HEK293 (cell line): Measurements from ENCODE around the gene TCF20.

ENCODE experiments used
- BCL11A ChIP-seq: fragments of 450-650 bp; formaldehyde crosslinking; IDR thresholded peaks from 2 replicates; pipeline ENCODE4 v1.5.1; 2016; ENCODE audit warnings: low read depth, missing biosample characterization, missing genetic modification characterization
- KLF16 ChIP-seq: fragments of 450-650 bp; formaldehyde crosslinking; IDR thresholded peaks from 2 replicates; pipeline ENCODE4 v1.5.1; 2017; ENCODE audit warnings: missing biosample characterization, missing genetic modification characterization
- SP2 ChIP-seq: fragments of 450-650 bp; formaldehyde crosslinking; IDR thresholded peaks from 2 replicates; pipeline ENCODE4 v1.5.1; 2016; ENCODE audit warnings: missing biosample characterization, missing genetic modification characterization
- YY1 ChIP-seq: fragments of 450-650 bp; formaldehyde crosslinking; IDR thresholded peaks from 2 replicates; pipeline ENCODE4 v1.5.1; 2018; ENCODE audit warnings: missing biosample characterization, missing genetic modification characterization
- ZBTB17 ChIP-seq: fragments of 450-650 bp; formaldehyde crosslinking; IDR thresholded peaks from 2 replicates; pipeline ENCODE4 v1.5.1; 2016; ENCODE audit warnings: missing biosample characterization, missing genetic modification characterization
- ZBTB48 ChIP-seq: fragments of 450-650 bp; formaldehyde crosslinking; IDR thresholded peaks from 2 replicates; pipeline ENCODE4 v1.5.1; 2016; ENCODE audit warnings: missing biosample characterization, missing genetic modification characterization
- ZBTB8A ChIP-seq: fragments of 450-650 bp; formaldehyde crosslinking; IDR thresholded peaks from 2 replicates; pipeline ENCODE4 v1.5.1; 2016; ENCODE audit warnings: missing biosample characterization, missing genetic modification characterization
- ZEB2 ChIP-seq: fragments of 450-650 bp; formaldehyde crosslinking; IDR thresholded peaks from 2 replicates; pipeline ENCODE4 v1.5.1; 2016; ENCODE audit warnings: missing biosample characterization, missing genetic modification characterization
- ZFHX2 ChIP-seq: fragments of 450-650 bp; formaldehyde crosslinking; conservative IDR thresholded peaks from 2 replicates; pipeline ENCODE4 v1.5.1; 2016; ENCODE audit warnings: missing biosample characterization, missing genetic modification characterization
- ZIC2 ChIP-seq: fragments of 450-650 bp; formaldehyde crosslinking; IDR thresholded peaks from 2 replicates; pipeline ENCODE4 v1.5.1; 2016; ENCODE audit warnings: missing biosample characterization, missing genetic modification characterization
- ZNF114 ChIP-seq: fragments of 450-650 bp; formaldehyde crosslinking; IDR thresholded peaks from 2 replicates; pipeline ENCODE4 v1.5.0; 2017; ENCODE audit warnings: missing biosample characterization, missing genetic modification characterization
- ZNF24 ChIP-seq: fragments of 450-650 bp; formaldehyde crosslinking; IDR thresholded peaks from 2 replicates; pipeline ENCODE4 v1.5.1; 2016; ENCODE audit warnings: missing biosample characterization, missing genetic modification characterization
- ZNF274 ChIP-seq, 2 experiments: fragments of 200-500 bp in 1 of 2; fragments of 450-650 bp in 1 of 2; sonication (Bioruptor generic) in 1 of 2; formaldehyde crosslinking in 1 of 2; IDR thresholded peaks; 2 replicates each; pipeline versions ENCODE4 v1.5.1 to v1.6.1; 2014 to 2016; ENCODE audit warnings: borderline replicate concordance in 1 of 2, inconsistent platforms in 1 of 2, low read length in 1 of 2, missing biosample characterization in 1 of 2, missing genetic modification characterization in 1 of 2
- ZNF391 ChIP-seq: fragments of 450-650 bp; formaldehyde crosslinking; IDR thresholded peaks from 2 replicates; pipeline ENCODE4 v1.5.1; 2016; ENCODE audit warnings: low read depth, missing biosample characterization, missing genetic modification characterization, borderline replicate concordance
- ZNF561 ChIP-seq: fragments of 450-650 bp; IDR thresholded peaks from 2 replicates; pipeline ENCODE4 v1.5.1; 2018; ENCODE audit warnings: missing biosample characterization, missing genetic modification characterization, borderline replicate concordance
- ZNF571 ChIP-seq: fragments of 450-650 bp; formaldehyde crosslinking; IDR thresholded peaks from 2 replicates; pipeline ENCODE4 v1.5.0; 2017; ENCODE audit warnings: missing biosample characterization, missing genetic modification characterization
- ZNF747 ChIP-seq: fragments of 450-650 bp; formaldehyde crosslinking; IDR thresholded peaks from 2 replicates; pipeline ENCODE4 v1.5.1; 2016; ENCODE audit warnings: missing biosample characterization, missing genetic modification characterization
- ZNF791 ChIP-seq: fragments of 450-650 bp; formaldehyde crosslinking; IDR thresholded peaks from 2 replicates; pipeline ENCODE4 v1.5.1; 2016; ENCODE audit warnings: missing biosample characterization, missing genetic modification characterization
- ZSCAN30 ChIP-seq: fragments of 450-650 bp; IDR thresholded peaks from 2 replicates; pipeline ENCODE4 v1.5.1; 2018; ENCODE audit warnings: missing biosample characterization, mild to moderate bottlenecking, missing genetic modification characterization, moderate library complexity
- TF ChIP-seq, protein P1 (sequence below): fragments of 450-650 bp; formaldehyde crosslinking; IDR thresholded peaks from 2 replicates; pipeline ENCODE4 v1.5.1; 2016; ENCODE audit warnings: missing biosample characterization, missing genetic modification characterization
- TF ChIP-seq, protein P2 (sequence below): fragments of 450-650 bp; formaldehyde crosslinking; IDR thresholded peaks from 2 replicates; pipeline ENCODE4 v1.5.1; 2016; ENCODE audit warnings: missing biosample characterization, missing genetic modification characterization
- TF ChIP-seq, protein P3 (sequence below): fragments of 450-650 bp; formaldehyde crosslinking; conservative IDR thresholded peaks from 2 replicates; pipeline ENCODE4 v1.5.1; 2016; ENCODE audit warnings: low read depth, missing biosample characterization, missing genetic modification characterization
- TF ChIP-seq, protein P4 (sequence below): fragments of 450-650 bp; formaldehyde crosslinking; optimal IDR thresholded peaks from 2 replicates; pipeline ENCODE3; 2016; ENCODE audit warnings: missing biosample characterization, mild to moderate bottlenecking, missing genetic modification characterization
- TF ChIP-seq, protein P5 (sequence below): fragments of 450-650 bp; formaldehyde crosslinking; IDR thresholded peaks from 2 replicates; pipeline ENCODE4 v1.5.1; 2017; ENCODE audit warnings: missing biosample characterization, missing genetic modification characterization
- TF ChIP-seq, protein P6 (sequence below): fragments of 450-650 bp; formaldehyde crosslinking; IDR thresholded peaks from 2 replicates; pipeline ENCODE4 v1.5.1; 2016; ENCODE audit warnings: missing biosample characterization, missing genetic modification characterization

Gene TCF20

DNA sequence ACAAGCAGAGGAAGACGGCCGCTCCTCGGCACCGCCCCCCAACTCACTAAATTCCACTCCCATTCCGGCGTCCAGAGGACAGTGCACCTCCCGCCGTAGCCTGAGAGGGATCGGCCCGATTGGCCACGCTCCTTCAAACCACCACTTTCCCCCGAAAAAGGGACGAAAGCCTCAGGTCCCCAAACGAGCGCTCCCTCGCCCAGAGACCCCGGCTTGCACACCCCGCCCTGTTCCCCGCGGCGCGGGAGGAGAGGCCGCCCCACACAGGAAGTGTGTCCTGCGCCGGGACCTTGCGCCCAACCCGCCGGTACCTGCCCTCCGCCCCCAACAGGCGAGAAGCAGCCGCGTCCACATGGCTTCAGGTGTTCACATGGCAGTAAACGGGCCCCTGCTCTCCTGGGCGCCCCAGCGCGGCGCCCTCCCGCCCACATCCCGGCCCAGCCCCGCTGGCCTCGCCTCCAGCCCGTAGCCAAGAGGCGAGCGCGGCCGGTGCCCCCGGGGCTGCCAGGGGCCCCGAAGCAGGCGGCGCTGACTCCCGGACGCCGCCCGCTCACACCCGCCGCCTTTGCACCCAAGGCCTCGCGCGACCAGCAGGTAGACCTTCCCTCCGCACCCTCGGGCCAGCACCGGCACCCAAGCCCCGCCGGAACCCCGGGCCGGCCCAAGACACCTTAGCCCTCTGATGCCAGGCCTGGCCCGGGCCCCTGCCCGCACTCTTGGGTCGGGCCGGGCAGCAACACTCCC, 849 bp downstream of the TCF20 start (continued):
- TF ChIP-seq, protein P1, sequence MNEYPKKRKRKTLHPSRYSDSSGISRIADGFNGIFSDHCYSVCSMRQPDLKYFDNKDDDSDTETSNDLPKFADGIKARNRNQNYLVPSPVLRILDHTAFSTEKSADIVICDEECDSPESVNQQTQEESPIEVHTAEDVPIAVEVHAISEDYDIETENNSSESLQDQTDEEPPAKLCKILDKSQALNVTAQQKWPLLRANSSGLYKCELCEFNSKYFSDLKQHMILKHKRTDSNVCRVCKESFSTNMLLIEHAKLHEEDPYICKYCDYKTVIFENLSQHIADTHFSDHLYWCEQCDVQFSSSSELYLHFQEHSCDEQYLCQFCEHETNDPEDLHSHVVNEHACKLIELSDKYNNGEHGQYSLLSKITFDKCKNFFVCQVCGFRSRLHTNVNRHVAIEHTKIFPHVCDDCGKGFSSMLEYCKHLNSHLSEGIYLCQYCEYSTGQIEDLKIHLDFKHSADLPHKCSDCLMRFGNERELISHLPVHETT (tag by site-specific recombination) = no peak
- TF ChIP-seq ZNF791 (no peak), ZNF114 (tag by site-specific recombination) (no peak), YY1 (tag by site-specific recombination) (no peak), ZEB2 (tag by site-specific recombination) (peak; percentile 40), ZSCAN30 (tag by site-specific recombination) (no peak), ZNF747 (tag by site-specific recombination) (no peak), ZNF24 (tag by site-specific recombination) (0 out of 2 replicates have a peak, but pooled peaks have one; percentile 33), ZNF571 (tag by site-specific recombination) (no peak), ZNF391 (tag by site-specific recombination) (no peak; the same call in 1 of the 2 replicates), SP2 (peak; percentile 89), ZBTB48 (tag by site-specific recombination) (peak; percentile 43), ZBTB8A (peak; percentile 93), ZFHX2 (peak; percentile 71), ZNF561 (tag by site-specific recombination) (peak; percentile 60; the same call in 1 of the 2 replicates), ZBTB17 (tag by site-specific recombination) (0 out of 2 replicates have a peak, but pooled peaks have one; percentile 29), ZNF274 (IDR thresholded peaks at IDR 0.05; ENCODE audit: low read length) (no peak), ZNF274 (tag by site-specific recombination; IDR thresholded peaks at IDR 0.05; ENCODE audit: borderline replicate concordance) (no peak), KLF16 (tag by site-specific recombination) (peak; percentile 68; the same call in 1 of the 2 replicates), ZIC2 (tag by site-specific recombination) (peak; percentile 38; the same call in 1 of the 2 replicates), BCL11A (peak; percentile 14; the same call in 1 of the 2 replicates)
- TF ChIP-seq, protein P2, sequence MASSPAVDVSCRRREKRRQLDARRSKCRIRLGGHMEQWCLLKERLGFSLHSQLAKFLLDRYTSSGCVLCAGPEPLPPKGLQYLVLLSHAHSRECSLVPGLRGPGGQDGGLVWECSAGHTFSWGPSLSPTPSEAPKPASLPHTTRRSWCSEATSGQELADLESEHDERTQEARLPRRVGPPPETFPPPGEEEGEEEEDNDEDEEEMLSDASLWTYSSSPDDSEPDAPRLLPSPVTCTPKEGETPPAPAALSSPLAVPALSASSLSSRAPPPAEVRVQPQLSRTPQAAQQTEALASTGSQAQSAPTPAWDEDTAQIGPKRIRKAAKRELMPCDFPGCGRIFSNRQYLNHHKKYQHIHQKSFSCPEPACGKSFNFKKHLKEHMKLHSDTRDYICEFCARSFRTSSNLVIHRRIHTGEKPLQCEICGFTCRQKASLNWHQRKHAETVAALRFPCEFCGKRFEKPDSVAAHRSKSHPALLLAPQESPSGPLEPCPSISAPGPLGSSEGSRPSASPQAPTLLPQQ (tag by site-specific recombination) = 0 out of 2 replicates have a peak, but pooled peaks have one; percentile 24
- TF ChIP-seq, protein P3, sequence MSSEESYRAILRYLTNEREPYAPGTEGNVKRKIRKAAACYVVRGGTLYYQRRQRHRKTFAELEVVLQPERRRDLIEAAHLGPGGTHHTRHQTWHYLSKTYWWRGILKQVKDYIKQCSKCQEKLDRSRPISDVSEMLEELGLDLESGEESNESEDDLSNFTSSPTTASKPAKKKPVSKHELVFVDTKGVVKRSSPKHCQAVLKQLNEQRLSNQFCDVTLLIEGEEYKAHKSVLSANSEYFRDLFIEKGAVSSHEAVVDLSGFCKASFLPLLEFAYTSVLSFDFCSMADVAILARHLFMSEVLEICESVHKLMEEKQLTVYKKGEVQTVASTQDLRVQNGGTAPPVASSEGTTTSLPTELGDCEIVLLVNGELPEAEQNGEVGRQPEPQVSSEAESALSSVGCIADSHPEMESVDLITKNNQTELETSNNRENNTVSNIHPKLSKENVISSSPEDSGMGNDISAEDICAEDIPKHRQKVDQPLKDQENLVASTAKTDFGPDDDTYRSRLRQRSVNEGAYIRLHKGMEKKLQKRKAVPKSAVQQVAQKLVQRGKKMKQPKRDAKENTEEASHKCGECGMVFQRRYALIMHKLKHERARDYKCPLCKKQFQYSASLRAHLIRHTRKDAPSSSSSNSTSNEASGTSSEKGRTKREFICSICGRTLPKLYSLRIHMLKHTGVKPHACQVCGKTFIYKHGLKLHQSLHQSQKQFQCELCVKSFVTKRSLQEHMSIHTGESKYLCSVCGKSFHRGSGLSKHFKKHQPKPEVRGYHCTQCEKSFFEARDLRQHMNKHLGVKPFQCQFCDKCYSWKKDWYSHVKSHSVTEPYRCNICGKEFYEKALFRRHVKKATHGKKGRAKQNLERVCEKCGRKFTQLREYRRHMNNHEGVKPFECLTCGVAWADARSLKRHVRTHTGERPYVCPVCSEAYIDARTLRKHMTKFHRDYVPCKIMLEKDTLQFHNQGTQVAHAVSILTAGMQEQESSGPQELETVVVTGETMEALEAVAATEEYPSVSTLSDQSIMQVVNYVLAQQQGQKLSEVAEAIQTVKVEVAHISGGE = peak; percentile 71
- TF ChIP-seq, protein P4, sequence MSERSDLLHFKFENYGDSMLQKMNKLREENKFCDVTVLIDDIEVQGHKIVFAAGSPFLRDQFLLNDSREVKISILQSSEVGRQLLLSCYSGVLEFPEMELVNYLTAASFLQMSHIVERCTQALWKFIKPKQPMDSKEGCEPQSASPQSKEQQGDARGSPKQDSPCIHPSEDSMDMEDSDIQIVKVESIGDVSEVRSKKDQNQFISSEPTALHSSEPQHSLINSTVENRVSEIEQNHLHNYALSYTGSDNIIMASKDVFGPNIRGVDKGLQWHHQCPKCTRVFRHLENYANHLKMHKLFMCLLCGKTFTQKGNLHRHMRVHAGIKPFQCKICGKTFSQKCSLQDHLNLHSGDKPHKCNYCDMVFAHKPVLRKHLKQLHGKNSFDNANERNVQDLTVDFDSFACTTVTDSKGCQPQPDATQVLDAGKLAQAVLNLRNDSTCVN = peak; percentile 86
- TF ChIP-seq, protein P5, sequence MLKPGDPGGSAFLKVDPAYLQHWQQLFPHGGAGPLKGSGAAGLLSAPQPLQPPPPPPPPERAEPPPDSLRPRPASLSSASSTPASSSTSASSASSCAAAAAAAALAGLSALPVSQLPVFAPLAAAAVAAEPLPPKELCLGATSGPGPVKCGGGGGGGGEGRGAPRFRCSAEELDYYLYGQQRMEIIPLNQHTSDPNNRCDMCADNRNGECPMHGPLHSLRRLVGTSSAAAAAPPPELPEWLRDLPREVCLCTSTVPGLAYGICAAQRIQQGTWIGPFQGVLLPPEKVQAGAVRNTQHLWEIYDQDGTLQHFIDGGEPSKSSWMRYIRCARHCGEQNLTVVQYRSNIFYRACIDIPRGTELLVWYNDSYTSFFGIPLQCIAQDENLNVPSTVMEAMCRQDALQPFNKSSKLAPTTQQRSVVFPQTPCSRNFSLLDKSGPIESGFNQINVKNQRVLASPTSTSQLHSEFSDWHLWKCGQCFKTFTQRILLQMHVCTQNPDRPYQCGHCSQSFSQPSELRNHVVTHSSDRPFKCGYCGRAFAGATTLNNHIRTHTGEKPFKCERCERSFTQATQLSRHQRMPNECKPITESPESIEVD = no peak
- TF ChIP-seq, protein P6, sequence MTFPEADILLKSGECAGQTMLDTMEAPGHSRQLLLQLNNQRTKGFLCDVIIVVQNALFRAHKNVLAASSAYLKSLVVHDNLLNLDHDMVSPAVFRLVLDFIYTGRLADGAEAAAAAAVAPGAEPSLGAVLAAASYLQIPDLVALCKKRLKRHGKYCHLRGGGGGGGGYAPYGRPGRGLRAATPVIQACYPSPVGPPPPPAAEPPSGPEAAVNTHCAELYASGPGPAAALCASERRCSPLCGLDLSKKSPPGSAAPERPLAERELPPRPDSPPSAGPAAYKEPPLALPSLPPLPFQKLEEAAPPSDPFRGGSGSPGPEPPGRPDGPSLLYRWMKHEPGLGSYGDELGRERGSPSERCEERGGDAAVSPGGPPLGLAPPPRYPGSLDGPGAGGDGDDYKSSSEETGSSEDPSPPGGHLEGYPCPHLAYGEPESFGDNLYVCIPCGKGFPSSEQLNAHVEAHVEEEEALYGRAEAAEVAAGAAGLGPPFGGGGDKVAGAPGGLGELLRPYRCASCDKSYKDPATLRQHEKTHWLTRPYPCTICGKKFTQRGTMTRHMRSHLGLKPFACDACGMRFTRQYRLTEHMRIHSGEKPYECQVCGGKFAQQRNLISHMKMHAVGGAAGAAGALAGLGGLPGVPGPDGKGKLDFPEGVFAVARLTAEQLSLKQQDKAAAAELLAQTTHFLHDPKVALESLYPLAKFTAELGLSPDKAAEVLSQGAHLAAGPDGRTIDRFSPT (tag by site-specific recombination) = 0 out of 2 replicates have a peak, but pooled peaks have one; percentile 54
